H9 (cell line): ENCODE data around the gene DLK1. TPM values are rescaled to one million over a fixed set of nuclear protein-coding genes. Genes with fewer than 3 reads are reported as not detected.

ENCODE experiments used
- DNase-seq: peaks from one replicate; pipeline ENCODE4 v3.0.0-alpha.2; 2017
- H2AFZ ChIP-seq: one replicate; pipeline ENCODE4 v1.6.1; 2013; ENCODE audit warnings: mild to moderate bottlenecking, low read length, control low read depth, moderate library complexity
- H2AK5ac ChIP-seq: 2 replicates; pipeline ENCODE4 v1.6.1; 2013; ENCODE audit warnings: low read length, control low read depth, mixed read lengths; ENCODE audit not compliant: insufficient read length
- H2BK120ac ChIP-seq: one replicate; pipeline ENCODE4 v1.6.1; 2013; ENCODE audit warnings: low read depth, mild to moderate bottlenecking, low read length, control low read depth, inconsistent platforms; ENCODE audit not compliant: poor library complexity, severe bottlenecking
- H2BK12ac ChIP-seq: 2 replicates; pipeline ENCODE4 v1.6.1; 2013; ENCODE audit warnings: low read length, control low read depth, mixed read lengths, low read depth; ENCODE audit not compliant: insufficient read length
- H2BK15ac ChIP-seq: 2 replicates; pipeline ENCODE4 v1.6.1; 2013; ENCODE audit warnings: low read depth, low read length, control low read depth
- H2BK20ac ChIP-seq: one replicate; pipeline ENCODE4 v1.6.1; 2013; ENCODE audit warnings: low read depth, mild to moderate bottlenecking, low read length, control low read depth, inconsistent platforms; ENCODE audit not compliant: poor library complexity, severe bottlenecking
- H2BK5ac ChIP-seq: 2 replicates; pipeline ENCODE4 v1.6.1; 2013; ENCODE audit warnings: low read length, control low read depth, mixed read lengths; ENCODE audit not compliant: insufficient read length
- H3K14ac ChIP-seq: 2 replicates; pipeline ENCODE4 v1.6.1; 2013; ENCODE audit warnings: low read length, control low read depth; ENCODE audit not compliant: insufficient read depth
- H3K18ac ChIP-seq: 2 replicates; pipeline ENCODE4 v1.6.1; 2013; ENCODE audit warnings: low read depth, mild to moderate bottlenecking, mixed read lengths, low read length, control low read depth; ENCODE audit not compliant: insufficient read length
- H3K23ac ChIP-seq: 2 replicates; pipeline ENCODE4 v1.6.1; 2013; ENCODE audit warnings: low read length, control low read depth, mixed read lengths, low read depth; ENCODE audit not compliant: insufficient read length
- H3K23me2 ChIP-seq: 2 replicates; pipeline ENCODE4 v1.6.1; 2013; ENCODE audit warnings: low read depth, mild to moderate bottlenecking, mixed read lengths, low read length, control low read depth; ENCODE audit not compliant: insufficient read length, poor library complexity, severe bottlenecking
- H3K27ac ChIP-seq: 2 replicates; pipeline ENCODE4 v1.5.1; 2013; ENCODE audit warnings: low read length, control low read depth, mixed read lengths, low read depth; ENCODE audit not compliant: insufficient read length
- H3K27me3 ChIP-seq: 2 replicates; pipeline ENCODE4 v1.6.1; 2013; ENCODE audit warnings: low read length, control low read depth, inconsistent platforms; ENCODE audit not compliant: insufficient read depth
- H3K4ac ChIP-seq: 2 replicates; pipeline ENCODE4 v1.6.1; 2013; ENCODE audit warnings: low read depth, mild to moderate bottlenecking, control low read depth, inconsistent platforms, low read length, moderate library complexity
- H3K4me1 ChIP-seq: 2 replicates; pipeline ENCODE4 v1.6.1; 2013; ENCODE audit warnings: low read length, control low read depth, inconsistent platforms; ENCODE audit not compliant: insufficient read depth
- H3K4me2 ChIP-seq: 2 replicates; pipeline ENCODE4 v1.6.1; 2013; ENCODE audit warnings: low read length, control low read depth, mixed read lengths; ENCODE audit not compliant: insufficient read length, insufficient read depth
- H3K56ac ChIP-seq: 2 replicates; pipeline ENCODE4 v1.6.1; 2013; ENCODE audit warnings: low read depth, mild to moderate bottlenecking, mixed read lengths, low read length, control low read depth; ENCODE audit not compliant: insufficient read length
- H3K79me1 ChIP-seq: 2 replicates; pipeline ENCODE4 v1.6.1; 2013; ENCODE audit warnings: low read depth, mild to moderate bottlenecking, moderate library complexity, low read length, control low read depth, inconsistent platforms; ENCODE audit not compliant: insufficient read depth, poor library complexity, severe bottlenecking
- H3K79me2 ChIP-seq: 2 replicates; pipeline ENCODE4 v1.6.1; 2013; ENCODE audit warnings: low read length, control low read depth, inconsistent platforms; ENCODE audit not compliant: insufficient read depth
- H3K9ac ChIP-seq: 2 replicates; pipeline ENCODE4 v1.6.1; 2013; ENCODE audit warnings: low read length, control low read depth, mixed read lengths; ENCODE audit not compliant: insufficient read length; ENCODE audit errors: extremely low read depth
- H3K9me3 ChIP-seq: one replicate; pipeline ENCODE4 v1.6.1; 2013; ENCODE audit warnings: low read depth, low read length, inconsistent platforms; ENCODE audit not compliant: control insufficient read depth
- H3T11ph ChIP-seq: one replicate; pipeline ENCODE4 v1.6.1; 2013; ENCODE audit warnings: mild to moderate bottlenecking, low read length, control low read depth, inconsistent platforms
- H4K20me1 ChIP-seq: one replicate; pipeline ENCODE4 v1.6.1; 2013; ENCODE audit not compliant: control insufficient read depth, insufficient read length, insufficient read depth
- H4K5ac ChIP-seq: 2 replicates; pipeline ENCODE4 v1.6.1; 2013; ENCODE audit warnings: low read depth, mild to moderate bottlenecking, mixed read lengths, low read length, control low read depth; ENCODE audit not compliant: insufficient read length
- H4K8ac ChIP-seq: replicated peaks from 2 replicates; pipeline ENCODE4 v1.6.1; 2013; ENCODE audit warnings: low read length, control low read depth, mixed read lengths, low read depth; ENCODE audit not compliant: insufficient read length
- H4K91ac ChIP-seq: 2 replicates; pipeline ENCODE4 v1.6.1; 2013; ENCODE audit warnings: low read depth, mild to moderate bottlenecking, moderate library complexity, mixed read lengths, low read length, control low read depth; ENCODE audit not compliant: insufficient read length
- H3K27ac Mint-ChIP-seq, 3 experiments: 2 replicates in 2 of 3; 3 replicates in 1 of 3; pipeline ENCODE4 v1.8.0; 2020 to 2021; ENCODE audit warnings: mixed read lengths in 3 of 3, mild to moderate bottlenecking in 1 of 3, moderate library complexity in 1 of 3
- H3K27me3 Mint-ChIP-seq: 2 replicates; pipeline ENCODE4 v1.8.0; 2021; ENCODE audit warnings: low read depth, mild to moderate bottlenecking, moderate library complexity, mixed read lengths
- H3K36me3 Mint-ChIP-seq, 3 experiments: 2 replicates in 2 of 3; 3 replicates in 1 of 3; pipeline ENCODE4 v1.8.0; 2020 to 2021; ENCODE audit warnings: low read depth in 3 of 3, mixed read lengths in 3 of 3; ENCODE audit not compliant: insufficient read depth in 1 of 3
- H3K4me1 Mint-ChIP-seq, 2 experiments: 2 replicates each; pipeline ENCODE4 v1.8.0; 2020; ENCODE audit warnings: mixed read lengths in 2 of 2
- H3K4me3 Mint-ChIP-seq, 2 experiments: 2 replicates in 1 of 2; 3 replicates in 1 of 2; pipeline ENCODE4 v1.8.0; 2020 to 2021; ENCODE audit warnings: mild to moderate bottlenecking in 2 of 2, mixed read lengths in 2 of 2, moderate library complexity in 1 of 2
- H3K9me3 Mint-ChIP-seq, 2 experiments: 2 replicates in 1 of 2; 3 replicates in 1 of 2; pipeline ENCODE4 v1.8.0; 2020; ENCODE audit warnings: mild to moderate bottlenecking in 2 of 2, mixed read lengths in 2 of 2, moderate library complexity in 1 of 2
- CTCF ChIP-seq: fragments of 200-600 bp; sonication (generic); conservative IDR thresholded peaks from 3 replicates; pipeline ENCODE4 v1.8.0; 2021; ENCODE audit warnings: antibody characterized with exemption, mild to moderate bottlenecking
- WGBS: extraction: QIAGEN DNeasy Blood & Tissue Kit; methylation state at CpG from one replicate; pipeline ENCODE4 v1.1.7; 2013; ENCODE audit warnings: missing lambda C conversion rate, low lambda C conversion rate, mixed read lengths; ENCODE audit not compliant: insufficient read length; ENCODE audit errors: extremely low coverage; 5-methylcytosine and 5-hydroxymethylcytosine counted together
- total RNA-seq: library from RNA; stranded (reverse); gene quantifications from 2 replicates; pipeline ENCODE4 v1.2.1, GENCODE V29; 2021

DLK1 gene
- total RNA-seq, 1 experiment from 2014 or later: 2.8 TPM

- H3K4me1 ChIP-seq: no peaks in the 10 kb centered on the region
- Mint-ChIP-seq H3K4me3 (no peak overlapping the region), H3K27ac (no peak overlapping the region), H3K9me3 (no peaks in the 10 kb centered on the region; a peak in 1 of 5 replicates), H3K27me3 (peaks cover 3% of the 10 kb centered on the region), H3K36me3 (no peaks in the 10 kb centered on the region), H3K4me1 (peaks cover 9 to 20% of the 10 kb centered on the region in 2 experiments)
- H2BK15ac ChIP-seq: no peak overlapping the region
- no peak overlapping the region for H3K18ac ChIP-seq
- TF ChIP-seq CTCF: no peak
- no peak overlapping the region for H3K9ac ChIP-seq
- H3K23me2 ChIP-seq: no peaks in the 10 kb centered on the region
- H3T11ph ChIP-seq: no peak overlapping the region
- no peak for DNase-seq
- H4K5ac ChIP-seq: no peak overlapping the region
- H4K8ac ChIP-seq: no peak overlapping the region
- no peak overlapping the region for H3K4me2 ChIP-seq
- no peak overlapping the region for H3K27ac ChIP-seq
- no peak overlapping the region for H3K4ac ChIP-seq
- no CpG with 5 or more reads among the region's 7 CpGs for WGBS
- H2BK5ac ChIP-seq: no peak overlapping the region
- no peaks in the 10 kb centered on the region for H3K9me3 ChIP-seq
- no peak overlapping the region for H2BK120ac ChIP-seq
- H2BK12ac ChIP-seq: no peak overlapping the region
- H3K23ac ChIP-seq: no peak overlapping the region
- no peaks in the 10 kb centered on the region for H4K20me1 ChIP-seq
- no peak overlapping the region for H2BK20ac ChIP-seq
- no peak overlapping the region for H3K56ac ChIP-seq
- H2AFZ ChIP-seq: no peak overlapping the region
- H4K91ac ChIP-seq: no peak overlapping the region
- H3K79me1 ChIP-seq: no peaks in the 10 kb centered on the region
- no peak overlapping the region for H3K14ac ChIP-seq
- H3K79me2 ChIP-seq: no peaks in the 10 kb centered on the region
- H3K27me3 ChIP-seq: no peaks in the 10 kb centered on the region
- no peak overlapping the region for H2AK5ac ChIP-seq
Measured at GRCh38 chr14:100785626-100786025, 58.9 kb downstream of the DLK1 start.
